ENCODE data around the gene JAML.

Gene JAML

DNA sequence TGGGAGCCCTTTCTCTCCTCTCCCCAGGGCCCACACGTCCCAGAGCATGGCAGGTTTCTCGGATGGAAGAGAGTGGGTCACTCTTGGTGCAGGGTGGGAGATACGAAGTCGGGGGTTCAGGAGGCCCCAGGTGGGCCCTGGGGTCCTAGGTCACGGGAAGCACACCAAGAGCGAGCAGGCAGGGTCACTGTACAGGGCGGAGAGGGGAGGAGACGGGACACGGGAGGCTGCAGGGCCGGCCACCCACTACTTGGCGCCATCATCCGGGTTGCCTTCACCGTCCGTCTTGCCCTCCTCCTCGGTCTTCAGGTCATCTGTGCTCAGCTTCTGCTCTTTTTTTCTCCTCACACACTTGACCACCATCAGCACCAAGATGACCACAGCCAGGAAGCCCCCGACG is 58.2 kb downstream of the JAML start:
- DNase-seq, result no peak

DNA sequence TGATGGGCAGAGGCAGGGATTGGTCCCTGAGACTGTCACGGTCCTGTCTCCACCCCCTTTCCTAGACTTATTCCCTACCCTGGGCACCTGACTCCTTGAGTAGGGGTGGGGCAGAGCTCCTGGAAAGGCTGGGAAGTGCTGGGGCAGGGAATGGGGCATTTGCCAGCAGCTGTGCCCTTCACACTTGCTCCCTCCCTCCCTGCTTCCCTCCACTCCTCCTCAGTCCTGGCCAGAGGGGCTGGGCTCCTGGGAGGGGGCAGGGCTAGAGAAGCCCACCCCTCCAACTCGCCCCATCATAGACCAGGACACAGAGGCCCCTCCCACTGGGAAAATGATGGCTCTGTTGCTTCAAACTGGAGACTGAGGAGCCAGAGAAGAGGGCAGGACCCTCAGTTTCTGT is 59.9 kb downstream of the JAML start:
- no peak for DNase-seq

DNA sequence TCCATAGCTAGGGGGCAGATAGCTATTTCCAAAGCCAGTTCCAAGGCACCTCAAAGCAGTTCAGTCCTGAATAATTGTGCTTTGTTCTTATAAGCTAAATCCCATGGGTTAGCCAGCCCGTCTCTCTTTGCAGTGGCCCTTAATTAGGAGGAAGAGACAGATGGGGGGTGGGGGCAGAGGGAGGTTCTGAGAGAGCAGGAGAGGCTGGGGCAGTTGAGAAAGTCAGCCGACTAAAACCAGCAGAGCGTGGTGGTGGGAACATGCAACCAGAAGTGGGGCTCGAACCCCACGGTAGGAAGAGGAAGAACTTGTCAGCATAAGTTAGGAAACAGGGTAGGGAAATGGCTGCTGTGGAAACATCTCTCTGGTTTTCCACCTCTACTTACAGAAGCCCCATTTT is 61.3 kb downstream of the JAML start:
- no peak for DNase-seq

DNA sequence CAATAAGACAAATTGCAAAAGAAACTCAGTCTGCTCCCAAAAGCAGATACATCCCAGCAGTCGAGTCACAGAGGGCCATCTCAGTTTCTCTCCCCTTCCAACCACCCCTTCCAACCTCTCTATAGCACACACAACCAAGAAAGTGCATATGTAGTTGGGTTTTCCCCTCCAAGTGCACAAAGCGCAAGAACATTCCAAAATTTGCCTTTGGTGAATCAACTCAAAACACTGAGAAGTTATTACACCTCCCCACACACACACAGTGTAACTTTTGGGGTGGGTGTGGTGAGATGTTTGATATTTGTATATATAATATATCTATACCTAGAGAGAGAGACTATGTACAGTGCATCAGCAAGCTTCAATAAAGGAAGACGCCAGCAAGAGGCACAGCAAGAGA is 62.0 kb downstream of the JAML start:
- DNase-seq, result no peak

DNA sequence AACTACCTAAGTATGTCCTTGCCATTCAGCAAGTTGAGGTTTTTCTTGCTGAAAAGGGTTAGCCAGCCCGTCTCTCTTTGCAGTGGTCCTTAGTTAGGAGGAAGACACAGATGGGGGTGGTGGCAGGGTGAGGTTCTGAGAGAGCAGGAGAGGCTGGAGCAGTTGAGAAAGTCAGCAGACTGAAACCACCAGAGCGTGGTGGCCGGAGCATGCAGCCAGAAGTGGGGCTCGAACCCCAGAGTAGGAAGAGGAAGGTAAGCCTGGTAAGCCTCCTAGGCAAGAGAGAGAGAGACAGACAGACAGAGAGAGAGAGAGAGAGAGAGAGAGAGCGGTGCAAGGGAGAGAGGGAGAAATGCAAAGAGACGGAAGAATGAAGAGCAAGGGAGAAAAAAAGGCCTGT is 63.0 kb downstream of the JAML start:
- DNase-seq, result no peak

DNA sequence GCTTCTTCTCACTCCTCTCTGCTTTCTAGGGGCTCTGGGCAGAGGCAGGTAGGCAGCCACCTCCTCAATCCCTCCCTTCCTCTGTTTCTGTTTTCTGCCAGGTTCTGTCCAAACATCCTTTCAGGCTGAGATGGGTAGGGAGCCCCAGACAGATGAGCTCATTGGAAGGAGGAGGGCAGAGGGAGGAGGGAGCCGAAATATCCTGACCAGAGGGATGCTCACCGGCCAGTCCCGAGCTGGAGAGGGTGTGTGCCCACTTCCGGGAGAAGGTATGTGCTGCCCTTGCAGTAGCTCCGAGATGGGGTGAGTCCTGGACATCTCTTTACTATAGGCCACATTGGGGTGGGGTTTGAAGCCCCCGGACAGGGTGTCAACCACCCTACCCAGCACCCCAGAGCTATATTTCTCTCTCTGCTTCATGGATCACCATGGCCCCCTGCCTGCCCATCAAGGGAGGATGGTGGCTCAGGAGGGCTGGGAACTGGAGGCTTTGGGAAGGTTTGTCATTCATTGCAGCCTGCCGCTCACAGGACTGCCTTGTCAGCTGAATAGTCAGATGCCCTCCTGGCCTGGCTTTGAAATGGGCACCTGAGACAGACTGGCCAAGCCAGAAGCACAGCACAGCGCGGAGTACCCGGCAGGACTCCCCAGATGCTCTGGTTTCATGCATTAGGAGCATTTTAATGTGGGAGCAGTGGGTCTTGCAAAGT is 67.5 kb downstream of the JAML start:
- no peak for DNase-seq

DNA sequence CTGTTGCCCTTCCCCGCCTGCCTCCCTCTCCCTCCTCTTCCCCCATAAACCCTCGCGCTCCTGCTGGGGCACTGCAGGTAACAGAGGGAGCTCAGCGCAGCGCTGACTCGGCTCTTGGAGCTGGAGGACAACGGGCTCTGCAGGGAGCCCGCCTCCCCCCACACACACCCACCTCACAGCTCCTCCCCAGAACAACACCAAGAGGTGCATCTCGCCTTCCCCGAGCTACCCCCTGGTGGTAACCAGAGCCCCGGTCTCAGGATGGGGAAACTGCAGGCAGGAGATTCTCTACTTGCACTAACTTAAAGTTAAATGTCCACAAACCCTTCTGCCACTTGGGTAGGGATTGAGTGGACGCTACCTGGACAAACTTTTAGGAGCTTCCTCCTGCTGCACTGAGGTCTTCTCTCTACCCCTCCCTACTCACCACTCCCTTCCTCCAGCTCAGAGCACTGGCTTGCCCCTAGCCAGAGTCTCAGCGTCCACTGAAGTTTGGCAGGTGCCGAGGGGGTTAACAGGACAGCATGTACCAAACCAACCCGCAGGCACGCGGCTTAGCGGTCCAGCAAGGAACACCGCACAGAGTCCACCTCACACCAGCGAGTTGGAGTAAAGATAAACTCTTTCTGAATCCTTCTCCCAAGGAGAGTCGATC is 68.2 kb downstream of the JAML start:
- DNase-seq, result peak; percentile 56 to 91

DNA sequence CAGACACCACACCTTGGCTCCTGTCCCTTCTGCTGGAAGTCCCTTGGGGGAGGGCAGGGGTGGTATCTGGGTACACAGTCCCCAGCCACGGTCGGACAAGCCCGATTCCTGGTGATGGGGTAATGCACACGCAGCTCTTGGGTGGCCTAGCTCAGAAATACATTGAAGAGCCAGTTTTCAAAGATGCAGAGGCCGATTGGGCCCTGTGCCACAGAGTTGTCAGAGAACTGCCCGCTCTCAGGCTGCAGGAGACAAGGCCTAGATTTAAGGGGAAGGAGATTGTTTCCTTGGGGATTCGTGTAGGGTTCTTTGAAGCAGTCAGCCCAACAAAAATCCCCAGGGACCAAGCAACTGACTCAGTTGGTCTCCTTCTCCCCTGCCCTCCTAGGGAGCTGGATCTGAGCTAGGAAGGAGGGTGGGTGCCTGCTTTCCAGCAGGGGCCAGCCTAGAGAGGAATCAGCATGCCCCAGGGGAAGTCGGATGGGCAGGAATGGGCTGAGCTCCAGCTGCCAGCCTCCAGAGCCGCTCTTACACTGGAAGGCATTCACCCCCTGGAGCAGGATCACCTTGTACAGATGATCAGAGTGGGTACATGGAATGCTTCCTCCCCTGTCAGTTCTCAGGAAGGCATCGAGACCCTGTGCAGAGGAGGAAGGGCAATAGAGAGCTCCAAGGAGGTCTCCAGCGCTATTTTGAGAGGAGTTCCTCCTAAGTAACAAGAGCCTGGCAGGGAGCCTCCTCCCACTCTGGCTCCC is 68.9 kb downstream of the JAML start:
- peak in 1 of 2 experiments; percentile 74 for DNase-seq

DNA sequence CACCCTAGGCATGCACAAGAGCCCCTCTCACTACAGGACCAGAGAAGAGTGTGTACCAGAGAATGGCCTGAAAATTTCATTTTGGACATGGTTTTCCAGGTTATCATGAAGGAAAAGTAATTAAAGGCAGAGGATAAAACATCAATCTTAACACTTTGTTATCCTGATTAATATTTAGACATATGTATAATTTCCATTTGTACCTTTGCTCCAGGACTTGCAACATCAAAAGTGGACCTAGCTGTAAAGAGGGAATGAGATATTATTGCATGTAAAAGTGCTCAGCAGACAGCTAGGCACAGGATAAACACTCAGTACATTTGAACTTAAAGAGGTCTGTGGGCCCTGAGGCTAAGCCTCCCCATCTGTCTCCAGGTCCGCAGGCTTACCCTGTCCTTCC is 70.2 kb downstream of the JAML start:
- DNase-seq, result no peak

DNA sequence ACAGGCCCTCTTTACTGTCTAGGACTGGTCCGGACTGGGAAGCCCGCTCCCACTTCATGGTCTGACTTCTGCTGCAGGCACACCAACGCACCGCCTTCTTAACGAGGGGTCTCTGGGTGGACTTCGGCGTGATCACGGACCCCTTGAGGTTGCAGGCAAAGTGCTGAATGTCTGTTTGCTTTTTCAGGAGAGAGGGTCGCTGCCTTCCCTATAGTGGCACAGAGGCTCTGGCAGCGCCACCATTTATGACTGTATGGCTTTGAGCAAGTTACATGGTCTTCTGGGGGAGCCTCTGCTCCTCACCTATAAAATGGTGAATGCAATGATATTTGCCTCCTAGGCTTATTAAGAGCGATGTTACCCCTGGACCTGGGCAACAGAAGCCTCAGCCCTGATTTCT is 70.8 kb downstream of the JAML start:
- no peak for DNase-seq

DNA sequence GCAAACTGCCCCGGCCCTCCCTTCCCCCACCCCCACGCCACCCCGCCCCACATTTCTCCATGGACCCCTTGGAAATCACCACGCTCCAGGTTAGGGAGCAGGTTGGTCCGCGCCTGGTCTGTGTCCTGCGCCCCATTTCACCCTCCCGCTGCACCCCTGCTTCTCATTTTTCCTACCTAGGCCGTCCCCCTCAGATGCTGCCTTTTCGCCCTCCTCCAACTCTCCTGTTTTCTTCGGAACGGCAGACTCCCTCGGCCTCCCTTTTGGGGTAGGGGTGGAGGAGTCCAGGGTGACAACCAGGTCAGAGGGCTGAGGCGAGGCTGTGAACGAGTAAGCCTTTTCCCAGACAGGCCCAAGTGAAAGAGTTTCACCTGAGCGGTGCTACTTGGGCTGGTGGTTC is 71.3 kb downstream of the JAML start:
- no peak for DNase-seq

DNA sequence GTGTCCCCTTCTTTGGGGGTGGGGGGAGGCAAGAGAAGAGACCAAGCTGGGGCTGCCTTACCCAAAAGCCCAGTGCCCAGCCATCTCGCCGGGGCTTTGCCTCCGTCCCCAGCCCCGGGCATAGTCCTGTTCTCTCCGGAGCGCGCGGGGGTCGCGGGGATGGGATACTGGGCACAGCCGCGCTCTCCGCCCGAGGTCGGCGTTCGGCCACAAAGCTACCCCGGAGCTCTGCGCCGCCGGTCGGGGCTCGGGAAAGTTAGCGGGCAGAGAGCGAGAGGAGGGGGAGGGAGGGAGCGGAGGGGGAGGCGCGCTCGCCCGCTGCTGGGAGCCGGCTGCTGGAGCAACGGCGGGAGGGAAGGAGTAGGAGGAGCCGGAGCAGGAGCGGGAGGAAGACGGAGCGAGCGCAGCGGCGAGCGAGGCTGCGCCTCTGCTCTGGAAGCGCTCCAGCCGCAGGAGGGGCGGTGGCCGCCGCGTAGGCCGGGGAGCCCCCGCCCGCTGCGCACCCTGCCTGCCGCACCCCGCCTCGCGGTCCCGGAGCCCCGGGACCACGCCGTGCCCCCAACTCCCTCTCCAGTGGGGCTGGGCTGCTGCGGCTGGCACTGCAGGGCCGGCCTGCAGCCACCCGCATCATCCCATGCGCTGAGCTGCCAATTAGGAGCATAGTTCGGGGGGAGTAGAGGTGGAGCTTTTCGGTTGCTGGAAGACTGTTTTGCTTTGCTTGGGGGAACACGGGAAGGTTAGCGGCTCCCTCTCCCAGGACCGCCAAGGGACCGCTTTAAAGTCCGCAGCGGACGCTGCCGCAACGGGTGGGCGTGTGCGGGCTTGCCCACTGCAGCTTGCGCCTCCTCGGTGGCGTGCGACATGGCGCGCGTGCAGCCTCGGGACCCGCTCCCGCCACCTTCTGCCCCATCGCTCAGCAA is 72.0 kb downstream of the JAML start, which contains the start of gene SCN4B:
TSS of gene SCN4B (minus strand) at position 272 of the 920 bp plus-strand sequence. CDS start at position 122, 150 bp downstream.
- DNase-seq, result peak; percentile 67 to 96

DNA sequence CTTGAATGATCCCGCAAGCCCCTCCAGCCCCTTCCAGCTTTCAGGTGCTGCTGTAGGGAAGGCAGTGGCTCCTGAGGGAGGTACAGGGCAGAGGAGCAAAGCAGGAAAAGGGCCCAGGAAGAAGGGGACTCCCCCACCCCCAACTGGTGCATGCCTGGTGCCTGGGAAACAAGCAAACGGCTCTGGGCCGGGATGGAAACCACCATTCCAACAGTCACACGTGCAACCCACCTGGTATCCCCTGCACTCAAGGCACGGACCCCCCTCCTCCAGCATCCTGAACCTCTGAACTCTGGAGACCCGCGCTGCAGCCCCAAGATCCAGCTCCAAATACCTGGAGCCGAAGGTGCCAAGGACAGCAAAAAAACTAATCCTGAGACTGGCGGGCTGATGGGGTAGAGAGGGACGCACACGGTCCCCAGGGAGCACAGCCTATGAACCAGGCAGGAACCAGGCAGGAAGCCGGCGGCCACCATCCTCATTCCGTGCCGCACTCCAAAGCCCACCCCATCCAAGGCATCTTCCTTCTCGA is 72.7 kb downstream of the JAML start:
- DNase-seq, result peak in 1 of 2 experiments; percentile 81

DNA sequence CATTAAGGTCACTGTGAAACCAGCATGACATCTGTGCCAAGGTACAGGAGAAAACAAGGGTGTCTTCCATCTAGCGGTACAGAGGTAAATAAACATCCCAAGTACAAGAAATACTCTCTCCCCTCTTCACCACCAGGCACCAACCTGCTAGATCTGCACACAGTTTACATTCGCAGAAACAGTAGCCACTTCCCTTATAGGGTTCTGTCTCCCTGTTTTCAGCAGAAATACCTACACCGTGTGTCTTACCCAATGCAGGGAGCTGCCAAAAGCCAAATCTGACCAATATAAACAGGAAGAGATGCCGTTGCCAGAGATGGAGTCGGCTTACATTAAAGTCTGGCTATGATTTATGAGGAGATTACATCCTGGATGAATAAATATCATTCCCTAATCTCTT is 73.4 kb downstream of the JAML start:
- DNase-seq, result no peak

DNA sequence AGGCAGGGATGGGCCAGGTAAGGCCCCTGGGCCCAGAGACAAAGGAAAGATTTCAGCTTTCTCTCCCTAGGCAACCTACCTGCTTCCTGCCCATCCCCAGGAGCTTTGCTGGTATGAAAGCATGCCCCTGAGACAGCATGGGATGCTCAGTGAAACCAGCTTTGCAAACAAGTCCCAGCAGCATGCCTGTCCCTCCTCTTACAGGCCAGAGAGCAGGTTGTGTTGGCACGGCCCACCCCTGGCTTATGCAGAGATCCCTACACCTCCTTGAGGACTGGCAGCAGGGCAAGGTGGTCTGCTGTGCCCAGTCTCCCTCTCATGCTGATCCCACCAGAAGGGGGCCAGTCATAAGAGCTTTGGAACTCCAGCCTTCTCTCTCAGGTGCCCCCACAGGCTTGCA is 75.3 kb downstream of the JAML start:
- peak in 1 of 2 experiments; percentile 48 for DNase-seq

DNA sequence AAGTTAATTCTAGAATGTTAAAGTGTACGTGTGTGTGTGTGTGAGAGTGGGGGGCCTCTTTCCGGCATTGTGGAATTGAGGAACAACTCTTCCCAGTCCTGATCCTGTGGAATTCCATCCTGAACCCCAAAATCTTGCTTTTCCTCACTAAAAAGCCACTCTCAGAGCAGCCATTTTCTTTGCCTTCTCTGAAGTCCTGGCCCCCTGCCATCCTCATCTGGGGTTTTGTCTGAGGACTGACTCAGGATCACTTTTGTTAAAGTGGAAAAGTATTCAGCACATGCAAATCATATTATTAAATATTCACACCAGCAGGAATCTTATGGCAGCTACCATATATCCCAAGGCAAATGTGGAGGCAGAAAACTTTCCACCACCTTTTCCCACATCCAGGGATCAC is 76.0 kb downstream of the JAML start:
- peak; percentile 57 to 73 for DNase-seq

DNA sequence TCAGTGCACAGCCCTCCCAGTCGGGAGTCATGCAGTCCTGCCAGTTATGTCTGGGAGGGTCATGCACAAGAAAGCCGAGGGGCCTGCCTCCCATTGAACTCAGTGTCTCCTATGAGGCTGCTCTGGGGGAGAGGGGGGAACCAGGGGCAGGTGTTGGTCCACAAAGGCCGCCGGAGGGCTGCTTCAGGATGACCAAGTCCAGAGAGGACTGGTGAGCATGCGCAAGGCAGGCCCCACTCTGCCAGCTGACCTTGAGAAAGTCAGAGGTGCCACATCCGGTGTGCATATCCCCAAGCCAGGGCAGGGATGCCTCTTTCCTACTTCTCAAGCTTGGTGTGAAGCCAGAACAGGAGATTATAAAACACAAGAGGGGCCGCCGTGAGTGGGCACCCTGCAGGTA is 76.6 kb downstream of the JAML start:
- DNase-seq, result no peak

DNA sequence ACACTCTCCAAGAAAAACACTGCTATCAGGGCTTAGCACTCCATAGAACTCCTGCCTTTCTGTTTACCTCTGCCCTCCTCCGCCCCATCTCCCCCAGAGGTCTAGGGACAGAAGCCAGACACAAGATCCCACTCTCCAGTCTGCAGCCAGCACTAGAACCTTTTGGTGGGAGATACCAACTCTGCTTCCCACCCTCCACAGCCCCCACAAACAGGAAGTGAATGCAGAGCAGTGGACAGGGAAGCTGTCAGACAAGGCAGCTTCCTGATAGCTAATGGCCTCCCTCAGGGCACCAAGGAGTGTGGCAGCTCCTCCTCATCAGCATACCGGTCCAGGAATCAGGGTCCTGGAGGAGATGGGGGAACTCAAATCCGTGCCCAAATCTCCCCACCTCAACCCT is 77.3 kb downstream of the JAML start:
- DNase-seq, result no peak

DNA sequence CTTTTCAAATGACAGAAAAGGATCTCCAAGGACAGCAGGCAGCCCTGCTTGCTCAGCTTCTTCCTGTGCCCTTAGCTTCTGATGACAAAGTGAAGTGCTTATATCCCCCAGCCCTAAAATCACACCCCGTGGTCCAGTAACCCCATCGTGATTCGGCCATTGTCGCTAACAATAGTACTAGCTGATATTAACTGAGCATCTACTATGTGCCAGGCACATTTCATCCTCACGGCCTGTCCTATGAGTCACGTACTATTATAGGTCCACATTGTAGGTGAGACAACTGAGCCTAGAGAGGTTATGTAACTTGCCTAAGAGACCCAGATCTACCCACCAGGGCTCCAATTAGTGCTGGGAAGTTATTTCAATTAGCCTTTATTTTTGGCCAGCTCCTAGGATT is 78.3 kb downstream of the JAML start:
- no peak for DNase-seq

DNA sequence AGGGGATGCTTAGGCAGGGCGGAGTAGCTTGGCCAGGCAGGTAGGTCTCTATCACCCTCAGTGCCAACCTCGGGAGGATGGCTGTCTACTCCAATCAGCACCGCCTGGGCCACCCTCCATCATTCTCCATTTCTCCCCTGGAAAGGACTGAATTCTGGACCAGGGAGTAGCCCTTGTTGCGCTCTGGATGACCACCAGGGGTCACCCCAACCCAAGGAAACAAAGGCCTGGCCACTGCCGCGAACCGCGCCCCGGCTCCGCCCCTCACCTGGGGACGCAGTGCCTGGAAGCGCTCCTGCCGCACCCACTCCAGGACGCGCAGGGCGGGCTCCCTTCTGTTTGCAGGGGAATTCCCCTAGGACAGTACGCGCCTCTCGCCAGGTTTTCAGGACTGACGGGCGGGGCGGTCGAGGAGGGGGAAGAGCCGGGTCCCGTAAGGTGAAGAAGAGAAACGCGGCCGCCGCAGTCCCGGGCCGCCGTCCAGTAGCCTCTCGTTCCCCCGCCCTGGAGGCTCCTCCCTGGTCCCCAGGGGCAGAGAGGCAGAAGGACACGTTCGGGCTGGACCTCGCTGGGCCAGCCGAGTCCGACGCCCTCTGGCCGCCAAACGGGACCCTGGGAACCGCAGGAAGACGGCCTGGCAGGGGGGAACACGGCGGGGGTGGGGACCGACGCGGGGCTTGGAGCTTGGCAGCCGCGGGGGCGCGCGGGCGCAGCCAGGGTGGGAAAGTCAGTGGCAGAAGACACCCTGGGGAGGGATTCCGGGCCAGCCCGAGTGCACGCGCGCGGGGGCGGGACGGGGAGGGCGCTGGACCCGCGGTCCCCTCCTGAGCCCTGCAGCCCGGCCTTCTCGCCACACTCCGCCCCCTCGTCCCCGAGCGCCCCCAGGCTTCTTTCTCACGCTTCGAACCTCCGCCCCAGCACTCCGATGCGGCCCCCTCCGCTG is 79.3 kb downstream of the JAML start:
- peak; percentile 96 to 99 for DNase-seq

All from NCI-H526 (cell line).